G401.6 (cell line): Measurements from ENCODE around the gene PTPN11.
"Not testable (repeated sequence)": the region's sequence is repeated elsewhere in the genome, so short reads cannot be mapped to it uniquely, and the experiment has no call there.

Experiments
- FAIRE-seq: peaks from 2 replicates; lab custom pipeline; 2012; peaks lifted over from hg19 to GRCh38; lab: Jason Lieb, UNC

PTPN11 gene

GRCh38 chr12:112409064-112409905 is 9.5 kb upstream of the PTPN11 start, which contains the start of gene RPL6:
Gene RPL6 (minus strand): TSS chr12:112409605. CDS start chr12:112408656, 949 bp downstream.
- peak; percentile 84 for FAIRE-seq

GRCh38 chr12:112409906-112410244 is 8.9 kb upstream of the PTPN11 start:
- FAIRE-seq, result no peak

GRCh38 chr12:112413855-112414625 is 4.7 kb upstream of the PTPN11 start:
- FAIRE-seq, result no peak

GRCh38 chr12:112415457-112415856 is 3.3 kb upstream of the PTPN11 start:
- FAIRE-seq, result not testable (repeated sequence)

- FAIRE-seq, result no peak
Observed at GRCh38 chr12:112418273-112418607, 507 bp upstream of the PTPN11 start.

GRCh38 chr12:112419297-112420133 is 768 bp downstream of the PTPN11 start:
- FAIRE-seq, result no peak

GRCh38 chr12:112420740-112421139 is 2.0 kb downstream of the PTPN11 start:
- FAIRE-seq, result no peak

GRCh38 chr12:112421363-112421762 is 2.6 kb downstream of the PTPN11 start:
- FAIRE-seq, result no peak

GRCh38 chr12:112422531-112422930 is 3.8 kb downstream of the PTPN11 start:
- no peak for FAIRE-seq

- FAIRE-seq, result no peak
Observed at GRCh38 chr12:112424126-112424525, 5.4 kb downstream of the PTPN11 start.

- no peak for FAIRE-seq
Observed at GRCh38 chr12:112425582-112426382, 7.0 kb downstream of the PTPN11 start.

- no peak for FAIRE-seq
Observed at GRCh38 chr12:112427760-112428159, 9.0 kb downstream of the PTPN11 start.

GRCh38 chr12:112430929-112431328 is 12.2 kb downstream of the PTPN11 start:
- FAIRE-seq, result no peak

GRCh38 chr12:112431965-112432364 is 13.2 kb downstream of the PTPN11 start:
- FAIRE-seq, result no peak

GRCh38 chr12:112433551-112433950 is 14.8 kb downstream of the PTPN11 start:
- no peak for FAIRE-seq

GRCh38 chr12:112438645-112439044 is 19.9 kb downstream of the PTPN11 start:
- not testable (repeated sequence) for FAIRE-seq

GRCh38 chr12:112439769-112440168 is 21.0 kb downstream of the PTPN11 start:
- no peak for FAIRE-seq

- not testable (repeated sequence) for FAIRE-seq
Observed at GRCh38 chr12:112440653-112441052, 21.9 kb downstream of the PTPN11 start.

- FAIRE-seq, result no peak
Observed at GRCh38 chr12:112443916-112444315, 25.2 kb downstream of the PTPN11 start.

- FAIRE-seq, result no peak
Observed at GRCh38 chr12:112446008-112446725, 27.4 kb downstream of the PTPN11 start.

GRCh38 chr12:112447106-112447505 is 28.4 kb downstream of the PTPN11 start:
- no peak for FAIRE-seq
